HepG2 (cell line): ENCODE measurements around the gene PFDN5. TPM values are rescaled to one million over a fixed set of nuclear protein-coding genes. Genes with fewer than 3 reads are reported as not detected.

Experiments used
- CC2D1A ChIP-seq: sonication (generic); formaldehyde crosslinking; IDR thresholded peaks from 2 replicates; pipeline ENCODE4 v1.8.1; 2023; ENCODE audit warnings: mild to moderate bottlenecking, missing genetic modification reagents
- CHD2 ChIP-seq: IDR thresholded peaks from 2 replicates; pipeline ENCODE4 v1.6.1; 2011; ENCODE audit warnings: low read depth, low read length, improper control_type of control experiment
- DNMT3B ChIP-seq: conservative IDR thresholded peaks from 2 replicates; pipeline ENCODE4 v1.6.1; 2016; ENCODE audit warnings: missing biosample characterization, control low read depth
- GLI4 ChIP-seq: sonication (generic); formaldehyde crosslinking; IDR thresholded peaks from 2 replicates; pipeline ENCODE4 v1.5.1; 2020; ENCODE audit warnings: missing genetic modification reagents, mild to moderate bottlenecking, moderate library complexity, borderline replicate concordance
- ISL2 ChIP-seq: sonication (generic); formaldehyde crosslinking; IDR thresholded peaks from 2 replicates; pipeline ENCODE4 v1.5.0; 2020; ENCODE audit warnings: missing genetic modification reagents
- NAIF1 ChIP-seq: sonication (generic); formaldehyde crosslinking; IDR thresholded peaks from 2 replicates; pipeline ENCODE4 v1.5.0; 2020; ENCODE audit warnings: mild to moderate bottlenecking, missing genetic modification reagents, borderline replicate concordance
- NR3C1 ChIP-seq: sonication (generic); formaldehyde crosslinking; IDR thresholded peaks from 2 replicates; pipeline ENCODE4 v1.4.0; 2020; ENCODE audit warnings: missing genetic modification reagents
- RELA ChIP-seq: sonication (generic); formaldehyde crosslinking; IDR thresholded peaks from 2 replicates; pipeline ENCODE4 v1.4.0; 2020; ENCODE audit warnings: missing genetic modification reagents
- SIX4 ChIP-seq: sonication (generic); formaldehyde crosslinking; IDR thresholded peaks from 2 replicates; pipeline ENCODE4 v1.4.0; 2020; ENCODE audit warnings: missing genetic modification reagents
- SKI ChIP-seq: fragments of 450-650 bp; IDR thresholded peaks from one replicate; pipeline ENCODE4 v1.6.1; 2018; ENCODE audit warnings: mild to moderate bottlenecking; ENCODE audit not compliant: partially characterized antibody
- SMAD3 ChIP-seq: sonication (generic); formaldehyde crosslinking; IDR thresholded peaks from 2 replicates; pipeline ENCODE4 v1.4.0; 2020; ENCODE audit warnings: missing genetic modification reagents
- SOX13 ChIP-seq, 3 experiments: fragments of 450-650 bp in 1 of 3; sonication (generic) in 1 of 3; formaldehyde crosslinking in 1 of 3; IDR thresholded peaks in 2 of 3; conservative IDR thresholded peaks in 1 of 3; 2 replicates each; pipeline versions ENCODE4 v1.5.0 to v1.6.1; 2016 to 2020; ENCODE audit warnings: antibody characterized with exemption in 1 of 3, mild to moderate bottlenecking in 1 of 3, missing compliant biosample characterization in 1 of 3, missing genetic modification reagents in 1 of 3, moderate library complexity in 1 of 3
- STAG1 ChIP-seq: sonication (generic); formaldehyde crosslinking; IDR thresholded peaks from 2 replicates; pipeline ENCODE4 v1.4.0; 2020; ENCODE audit warnings: missing genetic modification reagents
- TCF7 ChIP-seq: sonication (generic); IDR thresholded peaks from 2 replicates; pipeline ENCODE4 v1.6.1; 2016; ENCODE audit warnings: antibody characterized with exemption, low read depth
- TSC22D2 ChIP-seq: sonication (generic); formaldehyde crosslinking; IDR thresholded peaks from 2 replicates; pipeline ENCODE4 v1.5.1; 2020; ENCODE audit warnings: missing genetic modification reagents, mild to moderate bottlenecking, borderline replicate concordance
- ZNF550 ChIP-seq: sonication (generic); formaldehyde crosslinking; IDR thresholded peaks from 2 replicates; pipeline ENCODE4 v1.4.0; 2020; ENCODE audit warnings: mild to moderate bottlenecking, missing genetic modification reagents, borderline replicate concordance
- ZNF577 ChIP-seq: sonication (generic); formaldehyde crosslinking; IDR thresholded peaks from 2 replicates; pipeline ENCODE4 v1.4.0; 2020; ENCODE audit warnings: mild to moderate bottlenecking, low read depth, missing genetic modification reagents, borderline replicate concordance
- ZNF788 ChIP-seq: sonication (generic); formaldehyde crosslinking; IDR thresholded peaks from 2 replicates; pipeline ENCODE4 v1.5.0; 2020; ENCODE audit warnings: mild to moderate bottlenecking, missing genetic modification reagents, borderline replicate concordance
- ZSCAN12 ChIP-seq: sonication (generic); formaldehyde crosslinking; IDR thresholded peaks from 2 replicates; pipeline ENCODE4 v1.9.0; 2021; ENCODE audit warnings: mild to moderate bottlenecking, missing genetic modification reagents
- ZSCAN9 ChIP-seq: IDR thresholded peaks from 2 replicates; pipeline ENCODE4 v1.6.1; 2016; ENCODE audit warnings: borderline replicate concordance
- polyA plus RNA-seq, 8 experiments: library from polyadenylated mRNA; depleted of rRNA in 3 of 8; stranded (reverse) in 7 of 8; unstranded in 1 of 8; fragments of >200 nt; fragmentation: Illumina TruSeq in 4 of 8; extraction: Trizol in 4 of 8; gene quantifications; 2 replicates each; pipeline versions ENCODE4 v1.2.1 to v1.2.3, GENCODE V29; 2011 to 2016; ENCODE audit warnings: low read depth in 4 of 8, missing spikeins in 1 of 8, mixed read lengths in 1 of 8; ENCODE audit not compliant: insufficient read depth in 1 of 8
- total RNA-seq, 5 experiments: library from RNA; depleted of rRNA; stranded (reverse); fragments of >200 nt; fragmentation: Illumina TruSeq; extraction: Trizol; gene quantifications; 2 replicates each; pipeline ENCODE4 v1.2.3, GENCODE V29; 2016; ENCODE audit warnings: low read depth in 1 of 5
- TF ChIP-seq, protein P1 (sequence below): sonication (generic); formaldehyde crosslinking; IDR thresholded peaks from 2 replicates; pipeline ENCODE4 v1.5.0; 2020; ENCODE audit warnings: mild to moderate bottlenecking, missing genetic modification reagents
- TF ChIP-seq, protein P2 (sequence below): sonication (generic); formaldehyde crosslinking; IDR thresholded peaks from 2 replicates; pipeline ENCODE4 v1.5.1; 2020; ENCODE audit warnings: mild to moderate bottlenecking, missing genetic modification reagents, borderline replicate concordance
- TF ChIP-seq, protein P3 (sequence below): sonication (generic); formaldehyde crosslinking; IDR thresholded peaks from 2 replicates; pipeline ENCODE4 v1.5.0; 2020; ENCODE audit warnings: mild to moderate bottlenecking, missing genetic modification reagents, moderate library complexity
- TF ChIP-seq, protein P4 (sequence below): IDR thresholded peaks from 2 replicates; pipeline ENCODE4 v1.6.1; 2016; ENCODE audit warnings: mild to moderate bottlenecking, missing biosample characterization, missing genetic modification reagents
- TF ChIP-seq, protein P5 (sequence below): sonication (generic); formaldehyde crosslinking; IDR thresholded peaks from 2 replicates; pipeline ENCODE4 v1.4.0; 2020; ENCODE audit warnings: missing genetic modification reagents, mild to moderate bottlenecking, borderline replicate concordance

The PFDN5 gene
- total and polyA plus RNA-seq, 2 of the 13 experiments (the other 11 are each of a cell fraction or from before 2014, with no cell fraction given) = 449 to 462 TPM

DNA sequence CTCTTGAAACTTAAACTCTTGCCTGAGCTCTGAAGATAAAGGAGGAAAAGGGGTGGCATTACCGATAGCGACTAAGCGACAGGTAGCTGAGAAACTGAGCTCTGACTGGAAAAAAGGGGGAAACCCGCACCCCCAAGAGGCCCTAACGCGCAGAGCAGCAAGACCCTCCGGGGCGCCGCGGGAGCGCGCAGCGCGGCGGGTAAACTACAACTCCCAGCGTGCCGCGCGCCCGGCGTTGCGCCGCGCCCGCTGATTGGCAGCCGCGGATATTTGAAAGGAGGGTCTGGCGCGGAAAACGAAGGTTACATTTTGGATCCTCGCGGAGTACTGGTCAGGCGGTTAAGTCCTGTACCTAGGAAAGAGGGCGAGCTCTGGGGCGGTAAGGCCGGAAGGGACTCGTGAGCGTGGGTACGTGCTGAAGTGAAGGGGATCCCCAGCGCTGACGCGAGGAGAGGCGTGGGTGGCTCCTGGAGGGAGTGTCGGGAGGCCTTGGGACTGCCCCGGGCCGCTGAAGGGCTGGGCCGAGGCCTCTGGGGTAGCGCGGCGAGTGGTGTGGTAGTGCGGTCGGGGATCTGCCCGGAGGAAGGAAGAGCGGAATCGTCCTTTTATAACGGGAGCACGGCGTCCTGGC, 27.2 kb upstream of the PFDN5 start, which contains the start of gene ESPL1 (continued):
- TF ChIP-seq TSC22D2 (no peak; the same call in 1 of the 2 replicates), NAIF1 (no peak), ISL2 (CRISPR knock-in tag) (peak; percentile 39; the same call in 1 of the 2 replicates), SMAD3 (CRISPR knock-in tag) (peak; percentile 73; the same call in 1 of the 2 replicates), CHD2 (no peak), DNMT3B (CRISPR knock-in tag) (no peak), GLI4 (CRISPR knock-in tag) (no peak), ZSCAN9 (CRISPR knock-in tag) (0 out of 2 replicates have a peak, but pooled peaks have one; percentile 26), ZNF550 (CRISPR knock-in tag) (no peak), TCF7 (no peak), STAG1 (peak; percentile 60), SOX13 (IDR thresholded peaks at IDR 0.05) (no peak), SOX13 (CRISPR knock-in tag; conservative IDR thresholded peaks at IDR 0.05 in 1 of 2, IDR thresholded peaks at IDR 0.05 in 1 of 2) (peak in 1 of 2 experiments; percentile 28; a peak in 1 of 4 replicates), ZNF788 (CRISPR knock-in tag) (no peak; the same call in 1 of the 2 replicates), RELA (CRISPR knock-in tag) (peak; percentile 16; the same call in 1 of the 2 replicates), SKI (no peak), SIX4 (CRISPR knock-in tag) (no peak), ZSCAN12 (CRISPR knock-in tag) (no peak), NR3C1 (CRISPR knock-in tag) (no peak), ZNF577 (CRISPR knock-in tag) (no peak), CC2D1A (no peak)
- TF ChIP-seq, protein P1, sequence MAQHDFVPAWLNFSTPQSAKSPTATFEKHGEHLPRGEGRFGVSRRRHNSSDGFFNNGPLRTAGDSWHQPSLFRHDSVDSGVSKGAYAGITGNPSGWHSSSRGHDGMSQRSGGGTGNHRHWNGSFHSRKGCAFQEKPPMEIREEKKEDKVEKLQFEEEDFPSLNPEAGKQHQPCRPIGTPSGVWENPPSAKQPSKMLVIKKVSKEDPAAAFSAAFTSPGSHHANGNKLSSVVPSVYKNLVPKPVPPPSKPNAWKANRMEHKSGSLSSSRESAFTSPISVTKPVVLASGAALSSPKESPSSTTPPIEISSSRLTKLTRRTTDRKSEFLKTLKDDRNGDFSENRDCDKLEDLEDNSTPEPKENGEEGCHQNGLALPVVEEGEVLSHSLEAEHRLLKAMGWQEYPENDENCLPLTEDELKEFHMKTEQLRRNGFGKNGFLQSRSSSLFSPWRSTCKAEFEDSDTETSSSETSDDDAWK (CRISPR knock-in tag) = no peak
- TF ChIP-seq, protein P2, sequence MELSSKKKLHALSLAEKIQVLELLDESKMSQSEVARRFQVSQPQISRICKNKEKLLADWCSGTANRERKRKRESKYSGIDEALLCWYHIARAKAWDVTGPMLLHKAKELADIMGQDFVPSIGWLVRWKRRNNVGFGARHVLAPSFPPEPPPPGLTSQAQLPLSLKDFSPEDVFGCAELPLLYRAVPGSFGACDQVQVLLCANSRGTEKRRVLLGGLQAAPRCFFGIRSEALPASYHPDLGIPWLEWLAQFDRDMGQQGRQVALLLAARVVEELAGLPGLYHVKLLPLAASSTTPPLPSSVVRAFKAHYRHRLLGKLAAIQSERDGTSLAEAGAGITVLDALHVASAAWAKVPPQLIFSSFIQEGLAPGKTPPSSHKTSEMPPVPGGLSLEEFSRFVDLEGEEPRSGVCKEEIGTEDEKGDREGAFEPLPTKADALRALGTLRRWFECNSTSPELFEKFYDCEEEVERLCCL (CRISPR knock-in tag) = peak; percentile 62; the same call in 1 of the 2 replicates
- TF ChIP-seq, protein P3, sequence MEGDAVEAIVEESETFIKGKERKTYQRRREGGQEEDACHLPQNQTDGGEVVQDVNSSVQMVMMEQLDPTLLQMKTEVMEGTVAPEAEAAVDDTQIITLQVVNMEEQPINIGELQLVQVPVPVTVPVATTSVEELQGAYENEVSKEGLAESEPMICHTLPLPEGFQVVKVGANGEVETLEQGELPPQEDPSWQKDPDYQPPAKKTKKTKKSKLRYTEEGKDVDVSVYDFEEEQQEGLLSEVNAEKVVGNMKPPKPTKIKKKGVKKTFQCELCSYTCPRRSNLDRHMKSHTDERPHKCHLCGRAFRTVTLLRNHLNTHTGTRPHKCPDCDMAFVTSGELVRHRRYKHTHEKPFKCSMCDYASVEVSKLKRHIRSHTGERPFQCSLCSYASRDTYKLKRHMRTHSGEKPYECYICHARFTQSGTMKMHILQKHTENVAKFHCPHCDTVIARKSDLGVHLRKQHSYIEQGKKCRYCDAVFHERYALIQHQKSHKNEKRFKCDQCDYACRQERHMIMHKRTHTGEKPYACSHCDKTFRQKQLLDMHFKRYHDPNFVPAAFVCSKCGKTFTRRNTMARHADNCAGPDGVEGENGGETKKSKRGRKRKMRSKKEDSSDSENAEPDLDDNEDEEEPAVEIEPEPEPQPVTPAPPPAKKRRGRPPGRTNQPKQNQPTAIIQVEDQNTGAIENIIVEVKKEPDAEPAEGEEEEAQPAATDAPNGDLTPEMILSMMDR (CRISPR knock-in tag) = peak; percentile 77
- TF ChIP-seq, protein P4, sequence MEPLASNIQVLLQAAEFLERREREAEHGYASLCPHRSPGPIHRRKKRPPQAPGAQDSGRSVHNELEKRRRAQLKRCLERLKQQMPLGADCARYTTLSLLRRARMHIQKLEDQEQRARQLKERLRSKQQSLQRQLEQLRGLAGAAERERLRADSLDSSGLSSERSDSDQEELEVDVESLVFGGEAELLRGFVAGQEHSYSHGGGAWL (CRISPR knock-in tag) = no peak
- TF ChIP-seq, protein P5, sequence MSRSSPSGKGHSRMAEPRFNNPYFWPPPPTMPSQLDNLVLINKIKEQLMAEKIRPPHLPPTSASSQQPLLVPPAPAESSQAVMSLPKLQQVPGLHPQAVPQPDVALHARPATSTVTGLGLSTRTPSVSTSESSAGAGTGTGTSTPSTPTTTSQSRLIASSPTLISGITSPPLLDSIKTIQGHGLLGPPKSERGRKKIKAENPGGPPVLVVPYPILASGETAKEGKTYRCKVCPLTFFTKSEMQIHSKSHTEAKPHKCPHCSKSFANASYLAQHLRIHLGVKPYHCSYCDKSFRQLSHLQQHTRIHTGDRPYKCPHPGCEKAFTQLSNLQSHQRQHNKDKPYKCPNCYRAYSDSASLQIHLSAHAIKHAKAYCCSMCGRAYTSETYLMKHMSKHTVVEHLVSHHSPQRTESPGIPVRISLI (CRISPR knock-in tag) = no peak
